AG04449 (cell line): ENCODE results near the gene CORO2B.

ENCODE experiments used
- CTCF ChIA-PET: fragments of 350-600 bp; formaldehyde crosslinking; extraction: SDS; loops from one replicate; lab custom pipeline; 2021; ENCODE audit warnings: antibody characterized with exemption; lab: Yijun Ruan, JAX
- POLR2A ChIA-PET: fragments of 400-600, 350-600 bp; formaldehyde crosslinking; extraction: SDS; loops from one replicate; lab custom pipeline; 2020; ENCODE audit warnings: antibody characterized with exemption, inconsistent platforms; lab: Yijun Ruan, JAX
- DNase-seq: peaks from one replicate; pipeline ENCODE4 v3.0.0-alpha.2; 2010; ENCODE audit warnings: low read depth, low spot score
- H3K4me3 ChIP-seq: 2 replicates; pipeline ENCODE4 v1.5.1; 2011; ENCODE audit warnings: low read depth, mild to moderate bottlenecking, control low read depth, low read length
- CTCF ChIP-seq: IDR thresholded peaks from one replicate; pipeline ENCODE4 v1.5.1; 2011; ENCODE audit warnings: mild to moderate bottlenecking, moderate library complexity, low read length, control low read depth, inconsistent platforms; ENCODE audit not compliant: insufficient read depth; ENCODE audit errors: missing control alignments

Gene CORO2B

GRCh38 chr15:68598171-68599152, 19.7 kb downstream of the CORO2B start:
- no peak for DNase-seq
- ChIA-PET POLR2A (no interaction called here), CTCF (interaction anchor here (1.3 kb wide), 1 partner anchor 19 kb away, joined by 4 read pairs; no protein-coding TSS in a partner anchor)
- no peak for TF ChIP-seq CTCF
- H3K4me3 ChIP-seq, result no peak overlapping the region

GRCh38 chr15:68599153-68599545, 20.4 kb downstream of the CORO2B start:
- POLR2A ChIA-PET, result no interaction called here

GRCh38 chr15:68599560-68600071, 20.8 kb downstream of the CORO2B start:
- DNase-seq, result no peak
- ChIA-PET CTCF (interaction anchor here (1.3 kb wide), 1 partner anchor 20 kb away, joined by 4 read pairs; no protein-coding TSS in a partner anchor), POLR2A (no interaction called here)
- no peak overlapping the region for H3K4me3 ChIP-seq
- TF ChIP-seq CTCF, result no peak

More at GRCh38 chr15:68599153-68599545, 20.4 kb downstream of the CORO2B start:
- TF ChIP-seq CTCF, result no peak
- H3K4me3 ChIP-seq, result no peak overlapping the region
- DNase-seq, result no peak
- CTCF ChIA-PET, result interaction anchor here (1.3 kb wide), 1 partner anchor 19 kb away, joined by 4 read pairs; no protein-coding TSS in a partner anchor

- H3K4me3 ChIP-seq, result no peak overlapping the region
- no peak for DNase-seq
- POLR2A ChIA-PET, result no interaction called here
- CTCF ChIA-PET, result interaction anchor here (1.0 to 1.2 kb wide), 2 partner anchors 50 to 72 kb away, joined by 3 read pairs; no protein-coding TSS in a partner anchor
- no peak for TF ChIP-seq CTCF
These were observed 22.7 kb downstream of the CORO2B start for GRCh38 chr15:68601206-68602197.

GRCh38 chr15:68602459-68603215, 23.8 kb downstream of the CORO2B start:
- ChIA-PET CTCF (interaction anchor here (1.2 kb wide), 1 partner anchor 71 kb away, joined by 3 read pairs; no protein-coding TSS in a partner anchor), POLR2A (no interaction called here)
- no peak for DNase-seq
- TF ChIP-seq CTCF, result no peak
- no peak overlapping the region for H3K4me3 ChIP-seq
